H1 (cell line): ENCODE data around the gene UBE2V1. TPM values are rescaled to one million over a fixed set of nuclear protein-coding genes. Genes with fewer than 3 reads are reported as not detected.

Source experiments
- CTCF ChIA-PET: fragments of 300-600 bp; sonication (Branson Sonifier 250); formaldehyde crosslinking; loops from one replicate; lab custom pipeline; 2021; ENCODE audit not compliant: partially characterized antibody; lab: Charles Lee
- POLR2A ChIA-PET: fragments of 300-600 bp; sonication (Branson Sonifier 250); formaldehyde crosslinking; loops from one replicate; lab custom pipeline; 2021; ENCODE audit warnings: inconsistent platforms; ENCODE audit not compliant: partially characterized antibody; lab: Charles Lee
- DNase-seq, 2 experiments: peaks; one replicate each; pipeline versions ENCODE4 v3.0.0 to v3.0.0-alpha.2; 2010 to 2022; ENCODE audit warnings: low spot score in 2 of 2, low read depth in 1 of 2, mixed read lengths in 1 of 2
- FAIRE-seq: peaks from 2 replicates; lab custom pipeline; 2011; peaks lifted over from hg19 to GRCh38; lab: Jason Lieb, UNC
- H2AFZ ChIP-seq: 2 replicates; pipeline ENCODE4 v1.8.1; 2012; ENCODE audit warnings: low read length, inconsistent platforms
- H2AK5ac ChIP-seq: 2 replicates; pipeline ENCODE4 v1.6.1; 2013; ENCODE audit warnings: low read depth, low read length
- H2BK120ac ChIP-seq: replicated peaks from 2 replicates; pipeline ENCODE3; 2013; ENCODE audit warnings: low read depth, low read length, inconsistent platforms
- H2BK12ac ChIP-seq: 2 replicates; pipeline ENCODE4 v1.6.1; 2013; ENCODE audit warnings: low read depth, low read length
- H2BK15ac ChIP-seq: 2 replicates; pipeline ENCODE4 v1.6.1; 2013; ENCODE audit warnings: low read length
- H2BK20ac ChIP-seq: 2 replicates; pipeline ENCODE4 v1.6.1; 2013; ENCODE audit warnings: low read length
- H2BK5ac ChIP-seq: 2 replicates; pipeline ENCODE4 v1.6.1; 2013; ENCODE audit warnings: low read depth, low read length
- H3K14ac ChIP-seq: 2 replicates; pipeline ENCODE4 v1.6.1; 2013; ENCODE audit warnings: inconsistent platforms; ENCODE audit not compliant: insufficient read length
- H3K18ac ChIP-seq: 2 replicates; pipeline ENCODE4 v1.6.1; 2013; ENCODE audit warnings: low read length; ENCODE audit errors: extremely low read depth
- H3K23ac ChIP-seq: 2 replicates; pipeline ENCODE4 v1.6.1; 2013; ENCODE audit warnings: inconsistent platforms; ENCODE audit not compliant: insufficient read length
- H3K23me2 ChIP-seq: 2 replicates; pipeline ENCODE4 v1.6.1; 2013; ENCODE audit warnings: low read depth, low read length
- H3K27ac ChIP-seq: 2 replicates; pipeline ENCODE4 v1.6.1; 2011; ENCODE audit warnings: low read depth, low read length, inconsistent platforms
- H3K27me3 ChIP-seq, 4 experiments: replicated peaks in 1 of 4; 1 replicate in 1 of 4; 2 replicates in 3 of 4; pipeline versions ENCODE4 v1.6.1 to v1.8.1; 2011 to 2013; ENCODE audit warnings: low read length in 3 of 4, mild to moderate bottlenecking in 3 of 4, inconsistent platforms in 2 of 4, mixed read lengths in 2 of 4, moderate library complexity in 1 of 4; ENCODE audit not compliant: control insufficient read depth in 3 of 4, insufficient read depth in 3 of 4; ENCODE audit errors: extremely low read depth in 1 of 4
- H3K36me3 ChIP-seq, 4 experiments: 2 replicates each; pipeline versions ENCODE4 v1.6.1 to v1.8.1; 2011 to 2013; ENCODE audit warnings: mild to moderate bottlenecking in 4 of 4, low read length in 3 of 4, moderate library complexity in 2 of 4, control low read depth in 1 of 4, inconsistent platforms in 1 of 4; ENCODE audit not compliant: insufficient read depth in 4 of 4, control insufficient read depth in 2 of 4
- H3K4ac ChIP-seq: replicated peaks from 2 replicates; pipeline ENCODE3; 2013; ENCODE audit warnings: low read length, low read depth, mixed read lengths, inconsistent platforms; ENCODE audit not compliant: insufficient read length
- H3K4me1 ChIP-seq, 4 experiments: replicated peaks in 1 of 4; 1 replicate in 1 of 4; 2 replicates in 3 of 4; pipeline versions ENCODE4 v1.6.1 to v1.8.1; 2011 to 2013; ENCODE audit warnings: low read length in 3 of 4, inconsistent platforms in 2 of 4, mixed read lengths in 1 of 4; ENCODE audit not compliant: insufficient read depth in 4 of 4, control insufficient read depth in 3 of 4
- H3K4me2 ChIP-seq, 2 experiments: 2 replicates each; pipeline versions ENCODE4 v1.6.1 to v1.8.1; 2011 to 2013; ENCODE audit warnings: low read depth in 2 of 2, low read length in 2 of 2, control low read depth in 1 of 2, inconsistent platforms in 1 of 2, mild to moderate bottlenecking in 1 of 2; ENCODE audit not compliant: insufficient read depth in 1 of 2
- H3K4me3 ChIP-seq, 4 experiments: fragments of 200-600, 300-600 bp in 1 of 4; sonication (generic), shearing (Covaris generic), sonication (Bioruptor Twin) in 1 of 4; 2 replicates each; pipeline versions ENCODE4 v1.5.1 to v1.8.1; 2011 to 2016; ENCODE audit warnings: low read length in 4 of 4, low read depth in 3 of 4, control low read depth in 2 of 4, inconsistent platforms in 2 of 4, mild to moderate bottlenecking in 2 of 4, mixed read lengths in 1 of 4, moderate library complexity in 1 of 4; ENCODE audit not compliant: insufficient read depth in 2 of 4; ENCODE audit errors: extremely low read depth in 1 of 4
- H3K56ac ChIP-seq: replicated peaks from 2 replicates; pipeline ENCODE3; 2013; ENCODE audit warnings: low read depth, mild to moderate bottlenecking, mixed read lengths, low read length, inconsistent platforms; ENCODE audit not compliant: insufficient read length
- H3K79me1 ChIP-seq: 2 replicates; pipeline ENCODE4 v1.6.1; 2013; ENCODE audit warnings: low read depth, low read length, control low read depth
- H3K79me2 ChIP-seq, 2 experiments: 2 replicates each; pipeline versions ENCODE4 v1.6.1 to v1.8.1; 2012 to 2013; ENCODE audit warnings: low read length in 2 of 2, mild to moderate bottlenecking in 2 of 2, inconsistent platforms in 1 of 2; ENCODE audit not compliant: insufficient read depth in 2 of 2, control insufficient read depth in 1 of 2
- H3K9ac ChIP-seq, 4 experiments: replicated peaks in 1 of 4; 1 replicate in 1 of 4; 2 replicates in 3 of 4; pipeline versions ENCODE4 v1.6.1 to v1.8.1; 2011 to 2013; ENCODE audit warnings: low read depth in 3 of 4, low read length in 3 of 4, control low read depth in 2 of 4, mild to moderate bottlenecking in 2 of 4, moderate library complexity in 2 of 4, inconsistent platforms in 1 of 4; ENCODE audit errors: extremely low read depth in 1 of 4
- H3K9me3 ChIP-seq, 2 experiments: 2 replicates each; pipeline versions ENCODE4 v1.6.1 to v1.8.1; 2012 to 2013; ENCODE audit warnings: mild to moderate bottlenecking in 2 of 2, moderate library complexity in 2 of 2, control low read depth in 1 of 2, inconsistent platforms in 1 of 2, low read depth in 1 of 2, low read length in 1 of 2, mixed read lengths in 1 of 2; ENCODE audit not compliant: insufficient read depth in 2 of 2
- H4K20me1 ChIP-seq, 2 experiments: replicated peaks in 1 of 2; 2 replicates each; pipeline versions ENCODE3 to v1.8.1; 2011 to 2013; ENCODE audit warnings: inconsistent platforms in 2 of 2, low read length in 2 of 2, mild to moderate bottlenecking in 1 of 2; ENCODE audit not compliant: insufficient read depth in 2 of 2, control insufficient read depth in 1 of 2
- H4K5ac ChIP-seq: 2 replicates; pipeline ENCODE4 v1.6.1; 2013; ENCODE audit warnings: low read length, low read depth, mixed read lengths, inconsistent platforms; ENCODE audit not compliant: insufficient read length
- H4K8ac ChIP-seq: 2 replicates; pipeline ENCODE4 v1.8.0; 2013; ENCODE audit warnings: mild to moderate bottlenecking, moderate library complexity, low read length, inconsistent platforms; ENCODE audit not compliant: insufficient read depth; ENCODE audit errors: extremely low read depth
- H4K91ac ChIP-seq: replicated peaks from 2 replicates; pipeline ENCODE3; 2013; ENCODE audit warnings: low read length, mixed read lengths, inconsistent platforms; ENCODE audit not compliant: insufficient read length
- BACH1 ChIP-seq: IDR thresholded peaks from 2 replicates; pipeline ENCODE4 v1.6.1; 2012; ENCODE audit warnings: low read length, improper control_type of control experiment
- BCL11A ChIP-seq, 2 experiments: IDR thresholded peaks; one replicate each; pipeline ENCODE4 v1.6.1; 2011; ENCODE audit warnings: low read depth in 2 of 2, low read length in 2 of 2, mild to moderate bottlenecking in 2 of 2
- CBX8 ChIP-seq: fragments of 300-800, 300-1000 bp; sonication (generic); IDR thresholded peaks from 2 replicates; pipeline ENCODE4 v1.7.1; 2016; ENCODE audit warnings: low read depth, low read length, borderline replicate concordance
- CHD1 ChIP-seq: IDR thresholded peaks from 2 replicates; pipeline ENCODE4 v1.6.1; 2012; ENCODE audit warnings: low read depth, low read length, improper control_type of control experiment
- EP300 ChIP-seq, 2 experiments: IDR thresholded peaks; 1 replicate in 1 of 2; 2 replicates in 1 of 2; pipeline ENCODE4 v1.6.1; 2011 to 2012; ENCODE audit warnings: low read depth in 2 of 2, low read length in 2 of 2, mild to moderate bottlenecking in 2 of 2, borderline replicate concordance in 1 of 2, inconsistent platforms in 1 of 2, moderate library complexity in 1 of 2
- FOSL1 ChIP-seq: IDR thresholded peaks from 2 replicates; pipeline ENCODE4 v1.6.1; 2011; ENCODE audit warnings: mild to moderate bottlenecking, low read depth, low read length, moderate library complexity; ENCODE audit not compliant: insufficient read depth
- NRF1 ChIP-seq: IDR thresholded peaks from 2 replicates; pipeline ENCODE4 v1.6.1; 2011; ENCODE audit warnings: mild to moderate bottlenecking, low read depth, low read length, improper control_type of control experiment
- POLR2AphosphoS5 ChIP-seq: IDR thresholded peaks from 2 replicates; pipeline ENCODE4 v1.6.1; 2011; ENCODE audit warnings: low read depth, low read length
- SP1 ChIP-seq: IDR thresholded peaks from 2 replicates; pipeline ENCODE4 v1.6.1; 2011; ENCODE audit warnings: low read depth, low read length
- TAF1 ChIP-seq: IDR thresholded peaks from 2 replicates; pipeline ENCODE4 v1.6.1; 2011; ENCODE audit warnings: mild to moderate bottlenecking, low read depth, low read length
- TEAD4 ChIP-seq: IDR thresholded peaks from 2 replicates; pipeline ENCODE4 v1.6.1; 2012; ENCODE audit warnings: low read depth, low read length, inconsistent platforms, mixed read lengths
- USF2 ChIP-seq: IDR thresholded peaks from 2 replicates; pipeline ENCODE4 v1.6.1; 2011; ENCODE audit warnings: low read length, improper control_type of control experiment
- YY1 ChIP-seq: IDR thresholded peaks from 2 replicates; pipeline ENCODE4 v1.6.1; 2011; ENCODE audit warnings: low read depth, mild to moderate bottlenecking, low read length
- WGBS, 2 experiments: shearing (Covaris generic) in 1 of 2; methylation state at CpG; one replicate each; pipeline versions ENCODE4 v1.1.6 to v1.1.7; 2013 to 2015; ENCODE audit warnings: low lambda C conversion rate in 2 of 2, mixed read lengths in 2 of 2, inconsistent platforms in 1 of 2, low coverage in 1 of 2, missing lambda C conversion rate in 1 of 2; ENCODE audit not compliant: insufficient replicate concordance in 2 of 2, insufficient coverage in 1 of 2, insufficient read length in 1 of 2; ENCODE audit errors: extremely low coverage in 1 of 2, missing lambda C conversion rate in 1 of 2; 5-methylcytosine and 5-hydroxymethylcytosine counted together
- polyA plus RNA-seq, 7 experiments: library from polyadenylated mRNA; depleted of rRNA in 3 of 7; stranded (reverse) in 5 of 7; unstranded in 2 of 7; fragments of >200 nt in 5 of 7; fragments of 200-250 nt in 2 of 7; gene quantifications; 1 replicate in 5 of 7; 2 replicates in 1 of 7; 4 replicates in 1 of 7; pipeline versions ENCODE4 v1.2.1 to v1.2.3, GENCODE V29; 2011 to 2013; ENCODE audit warnings: missing spikeins in 2 of 7, mixed read lengths in 2 of 7
- total RNA-seq: library from RNA; stranded (reverse); fragmentation: NEBNext Ultra II Directional; extraction: Animal tissue kit (Norgen Biotek cat#: 25700); gene quantifications from 2 replicates; pipeline ENCODE4 v1.2.1, GENCODE V29; 2021

Gene UBE2V1
- total and polyA plus RNA-seq, 2 of the 8 experiments (the other 6 are each of a cell fraction or from before 2014, with no cell fraction given) = 141 to 184 TPM

DNA sequence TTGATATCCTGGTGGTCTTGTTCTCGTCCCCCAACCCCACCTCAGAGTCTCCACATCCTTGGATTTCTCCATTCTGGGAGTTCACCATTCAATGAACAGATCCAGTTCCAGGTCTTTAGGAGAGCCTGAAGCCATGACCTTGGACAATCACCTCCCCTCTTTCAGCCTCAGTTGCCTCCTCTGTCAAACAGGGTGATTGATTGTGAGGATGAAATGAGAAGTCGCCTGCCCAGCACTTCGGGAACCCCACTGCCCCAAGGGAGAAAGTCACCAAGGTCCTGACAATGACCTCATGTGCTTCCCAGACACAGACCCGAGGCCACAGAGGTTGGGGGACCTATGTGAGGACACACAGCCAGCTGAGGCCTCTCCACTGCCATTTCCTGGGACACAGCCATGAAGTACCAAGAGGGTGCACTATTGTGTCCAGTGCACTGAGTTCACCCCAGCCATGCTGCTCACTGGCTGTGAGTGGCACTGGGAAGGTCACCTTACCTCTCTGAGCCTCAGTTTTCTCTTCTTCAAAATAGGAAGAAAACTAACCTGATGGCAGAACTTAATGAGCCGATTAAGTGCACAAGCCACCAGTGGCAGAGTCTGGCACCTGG is 68.5 kb downstream of the UBE2V1 start:
- Histone ChIP-seq H2BK20ac (no peak overlapping the region), H2BK12ac (peak overlapping the region; percentile 43; the same call in 1 of the 2 replicates), H2BK5ac (no peak overlapping the region), H3K23me2 (no peaks in the 10 kb centered on the region), H2BK120ac (peak overlapping the region; percentile 49), H4K20me1 (no peaks in the 10 kb centered on the region), H3K36me3 (no peaks in the 10 kb centered on the region), H3K56ac (no peak overlapping the region), H3K9ac (no peak overlapping the region), H3K9me3 (no peaks in the 10 kb centered on the region), H2AK5ac (peak overlapping the region; percentile 33; the same call in 1 of the 2 replicates), H3K79me2 (no peaks in the 10 kb centered on the region), H3K4me1 (peaks cover 0 to 9% (median 4%) of the 10 kb centered on the region in 4 experiments; a peak in 4 of 7 replicates), H2AFZ (no peak overlapping the region), H2BK15ac (no peak overlapping the region), H4K91ac (peak overlapping the region; percentile 80), H3K14ac (no peak overlapping the region), H3K4ac (no peak overlapping the region), H3K18ac (no peak overlapping the region), H4K8ac (no peak overlapping the region; the same call in 1 of the 2 replicates), H3K27ac (no peak overlapping the region), H3K23ac (no peak overlapping the region), H4K5ac (no peak overlapping the region), H3K27me3 (no peaks in the 10 kb centered on the region), H3K4me3 (no peak overlapping the region), H3K4me2 (no peak overlapping the region), H3K79me1 (no peaks in the 10 kb centered on the region)
- ChIA-PET POLR2A (interaction anchor here (0.9 to 1.6 kb wide), 2 partner anchors 53 to 73 kb away, joined by 3 read pairs; no protein-coding TSS in a partner anchor), CTCF (interaction anchor here (0.5 to 3.4 kb wide), 4 partner anchors 26 to 195 kb away, joined by 3 to 15 read pairs (median 4); no protein-coding TSS in a partner anchor)
- FAIRE-seq = no peak
- WGBS, 2 experiments = 78% methylated on average over 5 of the region's 5 CpGs; no CpG with 5 or more reads in 1 of the 2 experiments
- DNase-seq = no peak
- no peak for TF ChIP-seq TAF1
- TF ChIP-seq TEAD4 = no peak
- no peak for TF ChIP-seq SP1
- TF ChIP-seq USF2 = no peak
- TF ChIP-seq CBX8 = no peak
- no peak for TF ChIP-seq POLR2AphosphoS5
- TF ChIP-seq NRF1 = no peak
- TF ChIP-seq BCL11A (IDR thresholded peaks at IDR 0.05; ENCODE audit: low read depth in 2 of 2, low read length in 2 of 2) = no peak
- TF ChIP-seq FOSL1 = no peak
- no peak for TF ChIP-seq EP300 (IDR thresholded peaks at IDR 0.05; ENCODE audit: borderline replicate concordance in 1 of 2, low read depth in 2 of 2, low read length in 2 of 2)
- TF ChIP-seq CHD1 = no peak
- no peak for TF ChIP-seq BACH1
- TF ChIP-seq YY1 = no peak
